PFSK-1 (cell line): ENCODE measurements around the gene SCN8A.

Experiments
- FOXP2 ChIP-seq: optimal IDR thresholded peaks from 2 replicates; pipeline ENCODE3; 2011; ENCODE audit warnings: borderline replicate concordance, control low read depth, inconsistent platforms; ENCODE audit not compliant: insufficient read depth; ENCODE audit errors: extremely low read length, extremely low read depth
- POLR2AphosphoS5 ChIP-seq: IDR thresholded peaks from 2 replicates; pipeline ENCODE4 v1.6.1; 2012; ENCODE audit warnings: low read depth, mild to moderate bottlenecking, control low read depth, low read length, moderate library complexity
- REST ChIP-seq, 2 experiments: IDR thresholded peaks; 2 replicates each; pipeline versions ENCODE4 v1.6.1 to v1.8.0; 2011 to 2012; ENCODE audit warnings: low read depth in 2 of 2, low read length in 2 of 2, control low read depth in 1 of 2, inconsistent platforms in 1 of 2, mild to moderate bottlenecking in 1 of 2, moderate library complexity in 1 of 2; ENCODE audit not compliant: insufficient read depth in 1 of 2
- SIN3A ChIP-seq: IDR thresholded peaks from 2 replicates; pipeline ENCODE4 v1.6.1; 2012; ENCODE audit warnings: mild to moderate bottlenecking, low read length, moderate library complexity, borderline replicate concordance; ENCODE audit not compliant: insufficient read depth
- TAF1 ChIP-seq: IDR thresholded peaks from 2 replicates; pipeline ENCODE4 v1.6.1; 2012; ENCODE audit warnings: low read length, control low read depth, borderline replicate concordance; ENCODE audit not compliant: insufficient read depth

The SCN8A gene

GRCh38 chr12:51836041-51836826, 245.2 kb downstream of the SCN8A start:
- TF ChIP-seq REST (IDR thresholded peaks at IDR 0.05; ENCODE audit: insufficient read depth in 1 of 2, low read depth in 2 of 2, low read length in 2 of 2) (no peak), TAF1 (no peak), FOXP2 (no peak), POLR2AphosphoS5 (no peak), SIN3A (no peak)

GRCh38 chr12:51836827-51837173, 245.8 kb downstream of the SCN8A start:
- TF ChIP-seq REST (IDR thresholded peaks at IDR 0.05; ENCODE audit: insufficient read depth in 1 of 2, low read depth in 2 of 2, low read length in 2 of 2) (no peak), POLR2AphosphoS5 (no peak), FOXP2 (no peak), SIN3A (no peak), TAF1 (no peak)

- TF ChIP-seq SIN3A (no peak), FOXP2 (no peak)
Measured at GRCh38 chr12:51837286-51837685, 246.3 kb downstream of the SCN8A start.

- TF ChIP-seq SIN3A, result no peak
- no peak for TF ChIP-seq REST (IDR thresholded peaks at IDR 0.05; ENCODE audit: insufficient read depth in 1 of 2, low read depth in 2 of 2, low read length in 2 of 2)
- TF ChIP-seq POLR2AphosphoS5, result no peak
Measured at GRCh38 chr12:51838036-51838435, 247.0 kb downstream of the SCN8A start.

GRCh38 chr12:51838762-51839161, 247.7 kb downstream of the SCN8A start:
- TF ChIP-seq POLR2AphosphoS5 (no peak), SIN3A (no peak), FOXP2 (no peak), REST (IDR thresholded peaks at IDR 0.05; ENCODE audit: insufficient read depth in 1 of 2, low read depth in 2 of 2, low read length in 2 of 2) (no peak), TAF1 (no peak)
